SH-SY5Y (cell line): ENCODE measurements around the gene ETFA.

Source experiments
- GATA2 ChIP-seq: IDR thresholded peaks from 2 replicates; pipeline ENCODE4 v1.6.1; 2011; ENCODE audit warnings: mild to moderate bottlenecking, low read depth, low read length
- GATA3 ChIP-seq: IDR thresholded peaks from 2 replicates; pipeline ENCODE4 v1.6.1; 2011; ENCODE audit warnings: low read depth, mild to moderate bottlenecking, low read length, moderate library complexity

GRCh38 chr15:76310475-76311099 lies 682 bp downstream of the ETFA start:
- no peak for TF ChIP-seq GATA2
- no peak for TF ChIP-seq GATA3
